Stimulated activated naive CD8-positive, alpha-beta T cell treated with anti-CD3 and anti-CD28 coated beads, Interleukin-15, amount 100 ng/mL, for 72 hours (primary cell): ENCODE measurements around the gene SRCIN1.
"Not testable (repeated sequence)": the region's sequence is repeated elsewhere in the genome, so short reads cannot be mapped to it uniquely, and the experiment has no call there.

ENCODE experiments used
- ATAC-seq: fragments of 150-1000 bp; cut with Tn5 transposase; 2 replicates; pipeline ENCODE4 v1.10.0; 2021; ENCODE audit warnings: mild to moderate bottlenecking, moderate library complexity
- DNase-seq, 2 donors: peaks; one replicate each; pipeline ENCODE4 v3.0.0; 2021 to 2022
- H3K27ac Mint-ChIP-seq, 2 donors: one replicate each; pipeline ENCODE4 v1.8.0; 2022; ENCODE audit warnings: mild to moderate bottlenecking in 2 of 2, mixed read lengths in 2 of 2, moderate library complexity in 2 of 2
- H3K27me3 Mint-ChIP-seq: one replicate; pipeline ENCODE4 v1.8.0; 2022; ENCODE audit warnings: mixed read lengths
- H3K4me1 Mint-ChIP-seq: one replicate; pipeline ENCODE4 v1.8.0; 2022; ENCODE audit warnings: mild to moderate bottlenecking, mixed read lengths
- H3K4me3 Mint-ChIP-seq, 2 donors: one replicate each; pipeline ENCODE4 v1.8.0; 2022; ENCODE audit warnings: mild to moderate bottlenecking in 2 of 2, mixed read lengths in 2 of 2, moderate library complexity in 1 of 2
- H3K9me3 Mint-ChIP-seq, 2 donors: one replicate each; pipeline ENCODE4 v1.8.0; 2022; ENCODE audit warnings: mixed read lengths in 2 of 2

The SRCIN1 gene

DNA sequence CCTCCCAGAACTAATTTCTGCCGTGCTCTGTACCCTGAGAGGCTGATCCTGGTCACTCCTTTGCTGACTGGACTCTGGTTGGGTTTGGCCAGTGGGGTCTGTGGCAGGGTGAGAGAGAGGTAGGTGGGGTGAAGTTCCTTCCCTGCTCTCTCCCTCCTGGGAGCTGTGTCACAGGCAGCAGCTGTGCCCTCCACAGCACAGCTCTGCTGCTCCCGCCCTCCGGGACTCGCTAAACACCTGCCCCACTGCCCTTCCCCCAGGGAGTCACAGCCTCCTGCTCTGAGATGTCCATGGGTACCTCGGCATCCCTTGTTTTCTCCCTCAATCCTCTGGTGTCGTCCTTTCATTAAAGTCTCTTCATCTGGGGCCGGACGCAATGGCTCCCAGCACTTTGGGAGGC lies 66.4 kb downstream of the SRCIN1 start:
- DNase-seq (no peak), ATAC-seq (no peak)
- Mint-ChIP-seq H3K9me3 (no peaks in the 10 kb centered on the region), H3K4me1 (no peaks in the 10 kb centered on the region), H3K27me3 (peaks cover 44% of the 10 kb centered on the region), H3K27ac (no peak overlapping the region), H3K4me3 (no peak overlapping the region)

DNA sequence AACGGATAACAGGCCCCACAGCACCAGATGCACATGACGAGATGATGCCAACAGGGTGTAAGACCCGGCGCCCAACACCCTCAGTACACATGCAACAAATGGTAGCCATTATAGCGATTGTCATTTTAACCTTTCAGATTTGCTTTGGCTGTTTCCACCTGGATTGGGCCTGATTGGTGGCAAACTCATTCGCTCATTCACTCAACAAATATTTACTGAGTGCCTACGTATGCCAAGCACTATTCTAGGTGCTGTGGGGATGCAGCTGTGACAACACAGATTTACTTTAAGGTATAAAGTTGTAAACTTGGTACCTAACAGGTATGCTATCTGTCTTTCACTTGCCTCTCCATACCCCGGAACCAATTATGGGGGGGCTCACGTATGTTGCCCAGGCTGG lies 66.8 kb downstream of the SRCIN1 start:
- H3K27ac Mint-ChIP-seq = no peak overlapping the region
- no peaks in the 10 kb centered on the region for H3K4me1 Mint-ChIP-seq
- H3K9me3 Mint-ChIP-seq = no peaks in the 10 kb centered on the region
- no peak overlapping the region for H3K4me3 Mint-ChIP-seq
- H3K27me3 Mint-ChIP-seq = peaks cover 49% of the 10 kb centered on the region
- DNase-seq = no peak
- ATAC-seq = no peak

DNA sequence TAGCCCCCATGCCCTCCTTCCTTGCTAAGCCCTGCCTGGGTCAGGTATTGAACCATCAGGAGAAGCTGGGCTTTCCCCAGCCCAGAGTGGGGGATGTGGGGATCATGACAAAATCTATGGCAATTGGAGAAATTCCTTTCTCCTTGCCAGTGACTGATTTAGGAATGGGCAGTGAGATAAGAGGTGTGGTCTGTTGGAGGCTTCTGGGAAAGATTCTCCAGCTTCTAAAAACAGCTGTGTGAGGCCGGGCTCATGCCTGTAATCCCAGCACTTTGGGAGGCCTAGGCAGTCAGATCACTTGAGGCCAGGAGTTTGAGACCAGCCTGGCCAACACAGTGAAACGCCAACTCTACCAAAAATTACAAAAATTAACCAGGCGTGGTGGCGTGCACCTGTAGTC lies 69.1 kb downstream of the SRCIN1 start:
- DNase-seq (no peak), ATAC-seq (no peak)
- Mint-ChIP-seq H3K4me1 (no peaks in the 10 kb centered on the region), H3K27me3 (peaks cover 48% of the 10 kb centered on the region), H3K9me3 (no peaks in the 10 kb centered on the region), H3K4me3 (no peak overlapping the region), H3K27ac (no peak overlapping the region)

DNA sequence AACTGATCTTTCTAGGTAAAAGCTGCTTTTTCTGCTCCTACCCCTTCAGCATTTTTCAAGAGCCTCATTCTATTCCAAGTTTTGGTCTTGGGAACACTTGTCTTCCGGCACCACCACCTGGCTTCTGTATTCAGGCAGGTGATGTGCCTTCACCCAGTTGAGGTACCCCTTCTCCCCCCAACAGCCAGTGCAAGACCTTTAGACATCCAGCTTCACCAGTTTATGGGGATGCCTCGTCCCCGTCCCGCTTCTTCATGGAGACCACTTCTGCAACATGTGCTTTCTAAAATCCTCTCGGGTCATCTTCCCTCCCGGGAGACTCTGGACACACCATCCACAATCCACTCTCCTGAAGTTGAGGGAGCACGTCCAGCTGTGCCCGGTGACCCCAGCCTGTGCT lies 69.9 kb downstream of the SRCIN1 start:
- no peak for DNase-seq
- no peak for ATAC-seq
- H3K27me3 Mint-ChIP-seq = peaks cover 47% of the 10 kb centered on the region
- no peaks in the 10 kb centered on the region for H3K9me3 Mint-ChIP-seq
- H3K27ac Mint-ChIP-seq = no peak overlapping the region
- no peaks in the 10 kb centered on the region for H3K4me1 Mint-ChIP-seq
- no peak overlapping the region for H3K4me3 Mint-ChIP-seq

DNA sequence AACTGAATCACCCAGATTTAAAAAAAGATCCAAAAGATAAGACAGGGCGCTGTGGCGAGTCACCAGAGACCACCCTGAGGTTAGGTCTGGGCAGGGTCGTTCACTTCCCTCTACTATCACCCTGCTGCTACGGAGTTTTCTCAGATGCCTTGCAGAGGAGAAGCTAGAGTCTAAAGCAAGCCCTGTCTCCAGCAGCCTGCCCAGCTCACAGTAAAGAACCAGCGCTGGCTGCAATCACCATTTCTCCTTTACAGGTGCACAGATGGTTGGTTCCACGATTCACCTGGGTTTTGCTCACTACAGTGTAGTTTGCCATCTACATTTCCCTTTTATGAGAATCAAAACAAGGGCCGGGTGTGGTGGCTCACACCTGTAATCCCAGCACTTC lies 71.3 kb downstream of the SRCIN1 start:
- H3K27me3 Mint-ChIP-seq = peaks cover 61% of the 10 kb centered on the region
- DNase-seq = no peak

DNA sequence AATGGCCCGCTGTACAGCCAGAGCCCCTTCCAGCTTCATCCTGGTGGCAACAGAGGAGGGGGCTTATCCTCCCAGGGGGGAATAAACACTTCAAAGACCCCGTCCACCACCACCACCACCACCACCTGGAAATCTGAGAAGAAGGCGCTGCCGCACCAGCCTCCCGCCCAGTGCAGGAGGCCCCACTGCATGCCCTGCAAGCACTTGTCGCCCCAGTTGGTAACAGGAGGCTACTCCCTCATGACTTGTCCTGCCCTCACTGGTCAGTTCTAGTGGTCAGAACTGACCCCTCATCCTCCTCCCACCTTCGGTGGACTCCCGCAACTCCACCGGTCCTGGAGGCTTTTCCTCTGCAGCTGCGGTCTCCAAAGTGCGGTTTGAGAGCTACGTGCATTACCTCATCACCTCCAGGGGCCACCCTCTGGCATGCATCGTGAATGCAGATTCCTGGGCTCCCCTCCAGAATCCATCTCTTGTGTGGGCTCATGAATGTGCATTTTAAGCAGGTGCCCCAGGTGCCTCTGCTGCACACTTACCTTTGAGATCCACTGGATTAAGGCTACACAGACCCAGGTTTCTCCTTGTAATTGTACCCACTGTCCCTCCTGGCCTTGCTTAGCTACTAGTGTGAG lies 71.8 kb downstream of the SRCIN1 start:
- Mint-ChIP-seq H3K4me3 (no peak overlapping the region), H3K27ac (no peak overlapping the region), H3K9me3 (no peaks in the 10 kb centered on the region), H3K4me1 (no peaks in the 10 kb centered on the region), H3K27me3 (peaks cover 63% of the 10 kb centered on the region)
- ATAC-seq (no peak), DNase-seq (no peak)

More for the DNA sequence above, 71.3 kb downstream of the SRCIN1 start:
- no peak for ATAC-seq
- H3K27ac Mint-ChIP-seq = no peak overlapping the region
- no peak overlapping the region for H3K4me3 Mint-ChIP-seq
- no peaks in the 10 kb centered on the region for H3K9me3 Mint-ChIP-seq
- H3K4me1 Mint-ChIP-seq = no peaks in the 10 kb centered on the region

DNA sequence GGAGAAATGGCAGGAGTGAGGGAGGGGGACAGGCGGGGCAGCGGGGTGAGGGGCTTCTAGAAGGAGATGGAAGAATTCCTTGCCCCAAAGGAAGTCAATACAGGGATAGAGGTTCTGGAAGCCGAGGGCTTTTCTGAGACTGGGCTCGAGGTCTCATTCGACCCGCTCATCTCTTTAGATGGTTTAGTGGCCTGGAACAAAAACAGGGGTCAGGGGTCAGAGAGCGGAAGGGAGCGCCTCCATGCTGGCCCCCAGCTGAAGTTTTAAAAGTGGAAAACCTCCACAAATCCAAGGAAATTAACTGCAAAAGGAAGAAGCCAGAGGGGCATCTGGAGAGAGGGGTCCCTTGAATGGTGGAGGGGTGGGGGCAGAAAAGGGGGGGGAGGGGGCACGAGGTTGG lies 72.5 kb downstream of the SRCIN1 start:
- ATAC-seq = no peak

DNA sequence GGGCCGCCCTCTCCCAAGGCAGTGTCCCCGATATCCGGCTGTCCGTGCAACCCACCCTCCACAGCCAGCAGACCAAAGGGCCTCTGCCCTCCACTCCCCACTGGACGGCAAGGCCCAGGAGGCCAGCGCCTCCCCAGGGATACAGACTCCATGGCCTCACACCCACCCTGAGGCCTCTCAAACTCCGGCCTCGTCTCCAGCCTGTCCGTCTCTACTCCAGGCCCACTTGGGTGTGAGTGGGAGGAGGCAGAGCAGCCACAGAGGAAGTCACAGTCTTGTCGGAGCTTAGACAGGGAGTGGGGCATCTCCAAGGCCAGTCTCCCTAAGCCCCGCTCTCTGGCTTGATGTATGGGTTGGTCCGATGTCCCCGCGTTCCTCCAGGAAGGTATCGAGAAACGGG lies 73.3 kb downstream of the SRCIN1 start:
- Mint-ChIP-seq H3K4me1 (peaks cover 9% of the 10 kb centered on the region), H3K27me3 (peaks cover 76% of the 10 kb centered on the region), H3K4me3 (no peak overlapping the region), H3K9me3 (no peaks in the 10 kb centered on the region), H3K27ac (peak overlapping the region; percentile 38 to 82)
- ATAC-seq (no peak), DNase-seq (no peak)

More for the DNA sequence above, 72.5 kb downstream of the SRCIN1 start:
- H3K4me3 Mint-ChIP-seq = no peak overlapping the region
- peak overlapping the region in 1 of 2 donors; percentile 71 for H3K27ac Mint-ChIP-seq
- peaks cover 69% of the 10 kb centered on the region for H3K27me3 Mint-ChIP-seq
- H3K9me3 Mint-ChIP-seq = no peaks in the 10 kb centered on the region
- H3K4me1 Mint-ChIP-seq = peaks cover 5% of the 10 kb centered on the region
- no peak for DNase-seq

DNA sequence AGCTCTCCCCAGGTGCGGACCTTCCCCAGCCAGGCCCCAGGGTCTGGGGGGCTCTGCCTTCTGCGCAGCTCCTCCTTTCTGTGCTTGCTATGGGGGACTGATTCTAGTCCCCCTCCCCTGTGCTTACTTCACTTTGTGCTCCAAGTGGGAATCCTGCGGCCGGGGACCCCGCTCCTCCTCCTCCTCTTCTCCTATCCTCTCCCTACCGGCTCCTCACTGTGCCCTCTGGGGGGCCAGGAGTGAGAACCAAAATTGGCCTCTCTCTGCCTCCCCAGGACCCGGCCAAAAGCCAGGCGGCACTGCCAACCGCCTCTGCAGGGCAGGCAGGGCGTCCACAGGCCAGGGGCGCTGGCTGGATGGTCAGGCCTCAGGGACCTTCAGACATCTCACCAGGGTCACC lies 74.0 kb downstream of the SRCIN1 start:
- H3K4me3 Mint-ChIP-seq, H3K4me1 Mint-ChIP-seq, H3K27ac Mint-ChIP-seq, ATAC-seq, H3K9me3 Mint-ChIP-seq, DNase-seq: not testable (repeated sequence)
- H3K27me3 Mint-ChIP-seq = peaks cover 75% of the 10 kb centered on the region

DNA sequence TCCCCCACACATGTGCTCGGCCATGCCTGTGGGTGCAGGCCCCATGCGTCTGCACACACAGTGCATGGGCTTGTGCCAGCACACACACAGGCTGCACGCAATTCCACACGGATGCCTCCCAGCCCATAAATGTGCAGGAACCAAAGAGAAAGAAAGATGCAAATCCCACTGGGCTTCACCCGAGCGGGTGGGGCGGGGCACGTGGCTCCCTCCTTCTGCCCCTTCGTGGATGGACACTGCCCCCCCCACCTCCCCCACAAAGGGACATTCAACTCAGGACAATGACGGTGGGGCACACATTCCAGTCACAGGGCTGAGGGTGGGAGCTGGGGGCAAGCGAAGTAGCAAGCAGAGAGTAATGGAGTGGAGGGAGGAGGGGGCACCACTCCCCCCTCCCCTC lies 74.9 kb downstream of the SRCIN1 start:
- Mint-ChIP-seq H3K27me3 (peaks cover 66% of the 10 kb centered on the region), H3K27ac (peak overlapping the region in 1 of 2 donors; percentile 77)
- H3K4me1 Mint-ChIP-seq, DNase-seq, H3K9me3 Mint-ChIP-seq, ATAC-seq, H3K4me3 Mint-ChIP-seq: not testable (repeated sequence)

DNA sequence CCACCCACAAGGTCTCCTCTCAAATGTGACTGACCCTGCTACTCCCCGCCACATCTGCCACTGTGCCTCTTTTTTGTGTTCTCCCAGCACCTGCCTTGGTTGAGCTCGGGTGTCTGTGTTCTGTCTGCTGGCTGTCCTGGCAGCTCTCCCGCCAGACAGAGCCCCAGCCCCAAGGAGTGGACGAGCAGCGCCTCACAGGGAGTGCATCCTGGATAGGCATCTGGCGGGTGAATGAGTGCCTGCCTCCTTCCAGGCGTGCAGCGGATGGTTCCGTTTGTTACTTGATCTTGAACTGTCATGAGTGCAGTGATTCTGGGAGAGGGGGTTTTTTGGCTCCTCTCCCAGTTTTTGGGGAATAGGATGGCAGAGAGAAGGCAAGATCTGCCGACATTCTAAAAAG lies 77.6 kb downstream of the SRCIN1 start:
- not testable (repeated sequence) for H3K27ac Mint-ChIP-seq, H3K9me3 Mint-ChIP-seq, ATAC-seq, DNase-seq, H3K4me1 Mint-ChIP-seq, H3K4me3 Mint-ChIP-seq
- H3K27me3 Mint-ChIP-seq = peaks cover 58% of the 10 kb centered on the region

DNA sequence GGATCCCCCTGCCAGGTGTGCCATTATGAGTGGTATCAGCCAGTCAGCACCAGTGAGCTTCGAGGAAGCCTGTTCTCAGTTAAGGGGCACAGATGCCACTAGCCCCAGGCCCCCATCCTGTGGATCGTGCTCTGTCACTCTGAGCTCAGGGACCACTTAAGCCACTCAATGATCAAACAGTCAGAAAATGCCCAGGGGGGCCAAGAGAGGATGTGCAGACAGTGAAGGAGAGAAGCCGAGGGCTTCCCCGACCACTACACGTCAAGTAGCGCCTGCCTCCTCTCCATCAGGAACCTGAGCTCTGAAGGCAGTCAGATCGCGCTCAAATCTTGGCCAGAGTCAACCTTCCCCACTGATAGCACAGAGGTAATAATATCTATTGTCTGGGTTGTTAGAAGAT lies 79.2 kb downstream of the SRCIN1 start:
- not testable (repeated sequence) for H3K9me3 Mint-ChIP-seq, ATAC-seq, H3K4me1 Mint-ChIP-seq, DNase-seq, H3K4me3 Mint-ChIP-seq, H3K27ac Mint-ChIP-seq
- H3K27me3 Mint-ChIP-seq = peaks cover 41% of the 10 kb centered on the region

DNA sequence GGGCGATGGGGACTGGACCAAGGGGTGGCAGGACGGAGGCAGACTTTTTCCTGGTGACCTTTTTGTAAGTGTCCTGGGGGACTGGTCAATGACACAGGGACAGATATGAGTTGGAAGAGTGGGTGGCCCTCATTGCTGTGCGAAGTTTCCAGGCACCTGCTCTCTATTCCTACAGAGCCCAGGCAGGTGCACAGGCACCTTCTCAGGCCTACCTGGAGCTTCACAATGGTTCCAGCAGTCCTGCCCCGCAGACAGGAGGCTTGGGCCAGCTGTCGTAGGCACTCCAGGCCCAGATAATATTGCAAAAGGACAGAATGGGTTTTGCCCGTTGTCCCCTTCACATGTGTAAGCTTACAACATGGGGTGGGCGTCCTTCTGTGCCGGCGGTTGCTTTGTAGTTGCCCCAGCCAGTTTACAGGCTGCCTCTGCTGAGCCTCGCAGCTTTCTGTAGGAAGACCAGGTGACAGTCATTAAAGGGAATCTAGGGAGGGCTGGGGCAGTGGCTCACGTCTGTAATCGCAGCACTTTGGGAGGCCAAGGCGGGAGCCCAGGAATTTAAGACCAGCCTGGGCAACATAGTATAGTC lies 93.2 kb downstream of the SRCIN1 start:
- H3K9me3 Mint-ChIP-seq = no peaks in the 10 kb centered on the region
- peaks cover 50% of the 10 kb centered on the region for H3K27me3 Mint-ChIP-seq
- no peak for DNase-seq
- H3K4me3 Mint-ChIP-seq = no peak overlapping the region
- ATAC-seq = no peak
- peaks cover 16% of the 10 kb centered on the region for H3K4me1 Mint-ChIP-seq
- no peak overlapping the region for H3K27ac Mint-ChIP-seq

DNA sequence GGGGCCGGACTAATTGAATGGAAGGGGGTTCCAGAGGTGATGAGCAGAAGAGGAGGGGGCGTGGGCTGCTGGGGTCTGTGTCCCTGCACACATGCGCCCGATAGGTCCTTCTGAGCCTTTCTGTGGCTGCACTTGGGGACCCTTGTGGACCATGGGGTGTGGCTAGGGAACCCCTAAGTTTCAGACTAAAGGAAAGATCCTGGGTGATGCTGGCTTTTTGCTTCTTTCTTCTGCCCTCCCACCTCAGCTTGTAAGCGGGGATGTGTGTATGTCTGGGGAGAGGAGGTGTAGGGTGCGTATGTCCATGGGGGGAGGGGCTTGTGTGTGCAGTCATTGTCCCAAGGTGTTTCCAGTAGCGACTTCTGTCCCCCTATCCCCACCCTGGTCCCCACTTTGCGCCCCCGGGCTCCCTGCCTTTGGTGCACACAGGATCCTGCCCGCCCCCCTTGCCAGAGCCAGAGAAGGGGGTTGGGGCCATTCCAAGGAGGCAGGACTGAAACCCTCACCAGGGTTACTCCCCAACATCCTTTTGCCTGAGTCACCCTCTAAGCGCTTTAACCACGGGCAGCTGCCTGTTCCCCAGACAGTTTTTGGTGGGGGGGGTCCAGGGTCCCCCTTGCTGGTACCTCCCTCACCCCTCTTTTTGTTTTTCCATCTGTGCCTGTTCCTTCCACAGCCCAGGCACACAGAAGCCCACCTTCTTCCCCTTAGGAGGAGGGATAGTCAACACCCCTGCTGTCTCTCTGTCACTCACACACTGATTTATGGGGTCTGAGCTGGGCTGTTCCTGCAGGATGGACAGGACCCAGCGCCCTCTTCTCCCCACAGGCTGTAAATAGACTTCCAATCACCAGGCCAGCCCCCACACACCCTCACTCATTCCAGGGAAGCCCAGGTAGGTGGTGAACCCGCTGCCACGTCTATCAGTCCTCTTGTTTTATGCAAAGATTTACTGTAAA lies 94.3 kb downstream of the SRCIN1 start:
- Mint-ChIP-seq H3K27me3 (peaks cover 53% of the 10 kb centered on the region), H3K4me1 (peaks cover 16% of the 10 kb centered on the region), H3K27ac (no peak overlapping the region), H3K9me3 (no peaks in the 10 kb centered on the region), H3K4me3 (peak overlapping the region in 1 of 2 donors; percentile 51)
- DNase-seq (no peak), ATAC-seq (no peak)

DNA sequence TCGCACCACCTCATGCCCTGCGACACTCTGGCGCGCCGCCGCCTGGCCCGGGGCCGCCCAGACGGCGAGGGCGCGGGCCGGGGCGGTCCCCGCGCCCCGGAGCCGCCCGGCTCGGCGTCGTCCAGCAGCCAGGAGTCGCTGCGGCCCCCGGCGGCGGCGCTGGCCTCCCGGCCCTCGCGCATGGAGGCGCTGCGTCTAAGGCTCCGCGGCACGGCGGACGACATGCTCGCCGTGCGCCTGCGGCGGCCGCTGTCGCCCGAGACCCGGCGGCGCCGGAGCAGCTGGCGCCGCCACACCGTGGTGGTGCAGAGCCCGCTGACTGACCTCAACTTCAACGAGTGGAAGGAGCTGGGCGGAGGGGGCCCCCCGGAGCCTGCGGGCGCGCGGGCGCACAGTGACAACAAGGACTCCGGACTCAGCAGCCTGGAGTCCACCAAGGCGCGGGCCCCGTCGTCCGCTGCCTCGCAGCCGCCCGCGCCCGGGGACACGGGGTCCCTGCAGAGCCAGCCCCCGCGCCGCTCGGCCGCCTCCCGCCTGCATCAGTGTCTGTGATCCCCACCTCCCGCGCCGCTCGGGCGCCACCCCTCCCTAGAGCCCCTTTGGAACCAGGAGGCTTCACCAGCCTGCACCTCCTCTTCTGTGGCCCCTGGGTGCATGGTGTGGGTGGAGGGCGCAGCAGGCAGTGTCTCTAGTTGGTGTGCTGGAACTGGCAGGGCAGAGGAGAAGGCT lies 95.2 kb downstream of the SRCIN1 start:
- Mint-ChIP-seq H3K4me1 (peaks cover 16% of the 10 kb centered on the region), H3K27ac (no peak overlapping the region), H3K9me3 (no peaks in the 10 kb centered on the region), H3K27me3 (peaks cover 53% of the 10 kb centered on the region), H3K4me3 (peak overlapping the region in 1 of 2 donors; percentile 51)
- peak; percentile 38 for ATAC-seq
- no peak for DNase-seq
